ENCODE measurements around the gene ENTPD2. TPM values are rescaled to one million over a fixed set of nuclear protein-coding genes. Genes with fewer than 3 reads are reported as not detected.

ENTPD2 gene
- total and polyA plus RNA-seq, 2 donors (not counting 3 experiments of a cell fraction or from before 2014, with no cell fraction given), result not detected

- Histone ChIP-seq H2AFZ (ENCODE audit: low read depth, low read length) (no peak overlapping the region), H3K9ac (replicated peaks; ENCODE audit: extremely low read depth, insufficient read depth, low read length) (no peak overlapping the region), H3K4me3 (replicated peaks in 1 of 3; ENCODE audit: insufficient read depth in 1 of 3, low read depth in 1 of 3, low read length in 3 of 3) (no peak overlapping the region), H3K9me3 (replicated peaks; ENCODE audit: control insufficient read depth, insufficient read depth, low read length) (no peaks in the 10 kb centered on the region), H4K20me1 (replicated peaks; ENCODE audit: control insufficient read depth, extremely low read depth, insufficient read depth, low read length) (no peaks in the 10 kb centered on the region), H3K27ac (ENCODE audit: insufficient read depth, low read depth, low read length) (no peak overlapping the region), H3K36me3 (ENCODE audit: control insufficient read depth in 2 of 2, extremely low read depth in 1 of 2, insufficient read depth in 2 of 2, low read length in 2 of 2) (no peaks in the 10 kb centered on the region), H3K79me2 (ENCODE audit: control insufficient read depth, insufficient read depth, low read length) (peaks cover 9% of the 10 kb centered on the region), H3K9me1 (replicated peaks; ENCODE audit: control insufficient read depth, extremely low read depth, insufficient read depth, low read length) (no peaks in the 10 kb centered on the region), H3K4me1 (ENCODE audit: control insufficient read depth, extremely low read depth, insufficient read depth, low read length) (peaks cover 11% of the 10 kb centered on the region), H3K4me2 (ENCODE audit: insufficient read depth, low read length) (no peak overlapping the region), H3K27me3 (ENCODE audit: control insufficient read depth in 2 of 2, insufficient read depth in 2 of 2, low read length in 2 of 2) (no peaks in the 10 kb centered on the region)
- ChIA-PET CTCF (interaction anchor here (0.9 to 8.0 kb wide), 17 partner anchors 9 to 288 kb away, joined by 3 to 152 read pairs (median 6); partner anchors contain the start of genes MAN1B1, NPDC1, RNF224 and UAP1L1), POLR2A (interaction anchor here (0.7 kb wide), 1 partner anchor 341 kb away, joined by 7 read pairs; no protein-coding TSS in a partner anchor)
- no peak for TF ChIP-seq EZH2 (IDR thresholded peaks at IDR 0.05; ENCODE audit: borderline replicate concordance, low read depth, low read length, severe bottlenecking)
- TF ChIP-seq, protein P1, sequence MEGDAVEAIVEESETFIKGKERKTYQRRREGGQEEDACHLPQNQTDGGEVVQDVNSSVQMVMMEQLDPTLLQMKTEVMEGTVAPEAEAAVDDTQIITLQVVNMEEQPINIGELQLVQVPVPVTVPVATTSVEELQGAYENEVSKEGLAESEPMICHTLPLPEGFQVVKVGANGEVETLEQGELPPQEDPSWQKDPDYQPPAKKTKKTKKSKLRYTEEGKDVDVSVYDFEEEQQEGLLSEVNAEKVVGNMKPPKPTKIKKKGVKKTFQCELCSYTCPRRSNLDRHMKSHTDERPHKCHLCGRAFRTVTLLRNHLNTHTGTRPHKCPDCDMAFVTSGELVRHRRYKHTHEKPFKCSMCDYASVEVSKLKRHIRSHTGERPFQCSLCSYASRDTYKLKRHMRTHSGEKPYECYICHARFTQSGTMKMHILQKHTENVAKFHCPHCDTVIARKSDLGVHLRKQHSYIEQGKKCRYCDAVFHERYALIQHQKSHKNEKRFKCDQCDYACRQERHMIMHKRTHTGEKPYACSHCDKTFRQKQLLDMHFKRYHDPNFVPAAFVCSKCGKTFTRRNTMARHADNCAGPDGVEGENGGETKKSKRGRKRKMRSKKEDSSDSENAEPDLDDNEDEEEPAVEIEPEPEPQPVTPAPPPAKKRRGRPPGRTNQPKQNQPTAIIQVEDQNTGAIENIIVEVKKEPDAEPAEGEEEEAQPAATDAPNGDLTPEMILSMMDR (IDR thresholded peaks at IDR 0.05; ENCODE audit: extremely low read depth in 1 of 2, insufficient read depth in 1 of 2, low read depth in 1 of 2, low read length in 2 of 2), result peak; percentile 78 to 89
- peak; percentile 78 for FAIRE-seq
- dilution Hi-C loops (cut with MboI; ENCODE audit: extremely low pct_ligation_motif_present, low sequenced_read_pairs) (no loop called here), intact Hi-C loops (cut with micrococcal nuclease) (loop anchor here (1.0 kb wide), 1 partner anchor 22 kb away; the partner anchor contains the start of gene NPDC1)
- DNase-seq (ENCODE audit: low read depth, low spot score), result peak; percentile 74
- BruUV-seq (replicated peaks), result no TSS peak
These were observed 14.1 kb upstream of the ENTPD2 start for GRCh38 chr9:137067860-137068538.
